ENCODE data around the gene CENPP. TPM values are rescaled to one million over a fixed set of nuclear protein-coding genes. Genes with fewer than 3 reads are reported as not detected.
"Not testable (repeated sequence)": the region's sequence is repeated elsewhere in the genome, so short reads cannot be mapped to it uniquely, and the experiment has no call there.

Gene CENPP
- polyA plus RNA-seq, 2 donors = 2.2 to 3.6 TPM

- H3K27ac ChIP-seq (ENCODE audit: low read depth in 2 of 2, low read length in 1 of 2) = no peak overlapping the region
- H3K36me3 ChIP-seq (ENCODE audit: control insufficient read depth in 2 of 2, insufficient read depth in 2 of 2, low read length in 1 of 2) = no peaks in the 10 kb centered on the region
- H3K4me1 ChIP-seq (ENCODE audit: control insufficient read depth in 2 of 2, insufficient read depth in 2 of 2, low read length in 1 of 2) = no peaks in the 10 kb centered on the region
- no peak overlapping the region for H3K4me3 ChIP-seq (ENCODE audit: low read depth in 1 of 2, low read length in 2 of 2)
- 34 to 55% methylated on average over 3 of the region's 3 CpGs for WGBS, 2 donors
- H3K27me3 ChIP-seq (ENCODE audit: control insufficient read depth in 1 of 2, insufficient read depth in 2 of 2, low read length in 2 of 2) = no peaks in the 10 kb centered on the region
- no peaks in the 10 kb centered on the region for H3K9me3 ChIP-seq (ENCODE audit: control insufficient read depth in 2 of 2, insufficient read depth in 1 of 2, low read depth in 1 of 2, low read length in 1 of 2)
Measured at GRCh38 chr9:92406477-92406876, 80.7 kb downstream of the CENPP start.

- no peaks in the 10 kb centered on the region for H3K36me3 ChIP-seq (ENCODE audit: control insufficient read depth in 2 of 2, insufficient read depth in 2 of 2, low read length in 1 of 2)
- no peak overlapping the region for H3K27ac ChIP-seq (ENCODE audit: low read depth in 2 of 2, low read length in 1 of 2)
Measured at GRCh38 chr9:92407818-92408217, 82.1 kb downstream of the CENPP start.

GRCh38 chr9:92408747-92409478 is 83.2 kb downstream of the CENPP start:
- Histone ChIP-seq H3K4me1 (ENCODE audit: control insufficient read depth in 2 of 2, insufficient read depth in 2 of 2, low read length in 1 of 2) (no peaks in the 10 kb centered on the region), H3K27me3 (ENCODE audit: control insufficient read depth in 1 of 2, insufficient read depth in 2 of 2, low read length in 2 of 2) (no peaks in the 10 kb centered on the region), H3K9me3 (ENCODE audit: control insufficient read depth in 2 of 2, insufficient read depth in 1 of 2, low read depth in 1 of 2, low read length in 1 of 2) (no peaks in the 10 kb centered on the region), H3K27ac (ENCODE audit: low read depth in 2 of 2, low read length in 1 of 2) (no peak overlapping the region), H3K4me3 (ENCODE audit: low read depth in 1 of 2, low read length in 2 of 2) (no peak overlapping the region), H3K36me3 (ENCODE audit: control insufficient read depth in 2 of 2, insufficient read depth in 2 of 2, low read length in 1 of 2) (no peaks in the 10 kb centered on the region)
- 95 to 97% methylated on average over 2 of the region's 2 CpGs for WGBS, 2 donors

More at GRCh38 chr9:92407818-92408217, 82.1 kb downstream of the CENPP start:
- 98 to 99% methylated on average over 2 of the region's 2 CpGs for WGBS, 2 donors
- Histone ChIP-seq H3K27me3 (ENCODE audit: control insufficient read depth in 1 of 2, insufficient read depth in 2 of 2, low read length in 2 of 2) (no peaks in the 10 kb centered on the region), H3K9me3 (ENCODE audit: control insufficient read depth in 2 of 2, insufficient read depth in 1 of 2, low read depth in 1 of 2, low read length in 1 of 2) (no peaks in the 10 kb centered on the region), H3K4me1 (ENCODE audit: control insufficient read depth in 2 of 2, insufficient read depth in 2 of 2, low read length in 1 of 2) (no peaks in the 10 kb centered on the region), H3K4me3 (ENCODE audit: low read depth in 1 of 2, low read length in 2 of 2) (no peak overlapping the region)

GRCh38 chr9:92411157-92411556 is 85.4 kb downstream of the CENPP start:
- H3K36me3 ChIP-seq (ENCODE audit: control insufficient read depth in 2 of 2, insufficient read depth in 2 of 2, low read length in 1 of 2); H3K9me3 ChIP-seq (ENCODE audit: control insufficient read depth in 2 of 2, insufficient read depth in 1 of 2, low read depth in 1 of 2, low read length in 1 of 2); H3K4me3 ChIP-seq (ENCODE audit: low read depth in 1 of 2, low read length in 2 of 2); H3K4me1 ChIP-seq (ENCODE audit: control insufficient read depth in 2 of 2, insufficient read depth in 2 of 2, low read length in 1 of 2); H3K27me3 ChIP-seq (ENCODE audit: control insufficient read depth in 1 of 2, insufficient read depth in 2 of 2, low read length in 2 of 2); H3K27ac ChIP-seq (ENCODE audit: low read depth in 2 of 2, low read length in 1 of 2): not testable (repeated sequence)
- WGBS, 2 donors = 79 to 80% methylated on average over 4 of the region's 4 CpGs

GRCh38 chr9:92414566-92414965 is 88.8 kb downstream of the CENPP start:
- Histone ChIP-seq H3K4me3 (ENCODE audit: low read depth in 1 of 2, low read length in 2 of 2) (no peak overlapping the region), H3K4me1 (ENCODE audit: control insufficient read depth in 2 of 2, insufficient read depth in 2 of 2, low read length in 1 of 2) (no peaks in the 10 kb centered on the region), H3K27me3 (ENCODE audit: control insufficient read depth in 1 of 2, insufficient read depth in 2 of 2, low read length in 2 of 2) (no peaks in the 10 kb centered on the region), H3K27ac (ENCODE audit: low read depth in 2 of 2, low read length in 1 of 2) (no peak overlapping the region), H3K9me3 (ENCODE audit: control insufficient read depth in 2 of 2, insufficient read depth in 1 of 2, low read depth in 1 of 2, low read length in 1 of 2) (no peaks in the 10 kb centered on the region), H3K36me3 (ENCODE audit: control insufficient read depth in 2 of 2, insufficient read depth in 2 of 2, low read length in 1 of 2) (no peaks in the 10 kb centered on the region)
- WGBS, 2 donors = 56 to 58% methylated on average over 1 of the region's 1 CpG

- H3K27me3 ChIP-seq (ENCODE audit: control insufficient read depth in 1 of 2, insufficient read depth in 2 of 2, low read length in 2 of 2) = no peaks in the 10 kb centered on the region
- WGBS, 2 donors = 81 to 84% methylated on average over 2 of the region's 2 CpGs
- H3K4me1 ChIP-seq (ENCODE audit: control insufficient read depth in 2 of 2, insufficient read depth in 2 of 2, low read length in 1 of 2) = no peaks in the 10 kb centered on the region
- no peaks in the 10 kb centered on the region for H3K9me3 ChIP-seq (ENCODE audit: control insufficient read depth in 2 of 2, insufficient read depth in 1 of 2, low read depth in 1 of 2, low read length in 1 of 2)
- H3K36me3 ChIP-seq (ENCODE audit: control insufficient read depth in 2 of 2, insufficient read depth in 2 of 2, low read length in 1 of 2) = no peaks in the 10 kb centered on the region
- H3K4me3 ChIP-seq (ENCODE audit: low read depth in 1 of 2, low read length in 2 of 2) = no peak overlapping the region
- H3K27ac ChIP-seq (ENCODE audit: low read depth in 2 of 2, low read length in 1 of 2) = no peak overlapping the region
Measured at GRCh38 chr9:92422611-92423338, 97.0 kb downstream of the CENPP start.

- H3K4me3 ChIP-seq (ENCODE audit: low read depth in 1 of 2, low read length in 2 of 2) = no peak overlapping the region
- WGBS, 2 donors = 75 to 83% methylated on average over 2 of the region's 2 CpGs
Measured at GRCh38 chr9:92423612-92424011, 97.9 kb downstream of the CENPP start.

GRCh38 chr9:92424340-92424739 is 98.6 kb downstream of the CENPP start, which contains the start of gene OMD:
TSS of gene OMD (minus strand) at chr9:92424471. CDS start at chr9:92417558, 6,913 bp downstream.
- Histone ChIP-seq H3K36me3 (ENCODE audit: control insufficient read depth in 2 of 2, insufficient read depth in 2 of 2, low read length in 1 of 2) (no peaks in the 10 kb centered on the region), H3K27me3 (ENCODE audit: control insufficient read depth in 1 of 2, insufficient read depth in 2 of 2, low read length in 2 of 2) (no peaks in the 10 kb centered on the region), H3K4me3 (ENCODE audit: low read depth in 1 of 2, low read length in 2 of 2) (no peak within 1 kb of the TSS), H3K9me3 (ENCODE audit: control insufficient read depth in 2 of 2, insufficient read depth in 1 of 2, low read depth in 1 of 2, low read length in 1 of 2) (no peaks in the 10 kb centered on the region), H3K27ac (ENCODE audit: low read depth in 2 of 2, low read length in 1 of 2) (no peak within 1 kb of the TSS), H3K4me1 (ENCODE audit: control insufficient read depth in 2 of 2, insufficient read depth in 2 of 2, low read length in 1 of 2) (no peaks in the 10 kb centered on the region)
- 40 to 52% methylated on average over 1 of the region's 1 CpG for WGBS, 2 donors

More at GRCh38 chr9:92423612-92424011, 97.9 kb downstream of the CENPP start:
- H3K9me3 ChIP-seq (ENCODE audit: control insufficient read depth in 2 of 2, insufficient read depth in 1 of 2, low read depth in 1 of 2, low read length in 1 of 2) = no peaks in the 10 kb centered on the region
- H3K36me3 ChIP-seq (ENCODE audit: control insufficient read depth in 2 of 2, insufficient read depth in 2 of 2, low read length in 1 of 2) = no peaks in the 10 kb centered on the region
- H3K4me1 ChIP-seq (ENCODE audit: control insufficient read depth in 2 of 2, insufficient read depth in 2 of 2, low read length in 1 of 2) = no peaks in the 10 kb centered on the region
- no peaks in the 10 kb centered on the region for H3K27me3 ChIP-seq (ENCODE audit: control insufficient read depth in 1 of 2, insufficient read depth in 2 of 2, low read length in 2 of 2)
- no peak overlapping the region for H3K27ac ChIP-seq (ENCODE audit: low read depth in 2 of 2, low read length in 1 of 2)

GRCh38 chr9:92425474-92425873 is 99.7 kb downstream of the CENPP start:
- no peak overlapping the region for H3K27ac ChIP-seq (ENCODE audit: low read depth in 2 of 2, low read length in 1 of 2)
- WGBS, 2 donors = 52 to 67% methylated on average over 2 of the region's 2 CpGs
- no peaks in the 10 kb centered on the region for H3K9me3 ChIP-seq (ENCODE audit: control insufficient read depth in 2 of 2, insufficient read depth in 1 of 2, low read depth in 1 of 2, low read length in 1 of 2)
- no peaks in the 10 kb centered on the region for H3K27me3 ChIP-seq (ENCODE audit: control insufficient read depth in 1 of 2, insufficient read depth in 2 of 2, low read length in 2 of 2)
- H3K4me3 ChIP-seq (ENCODE audit: low read depth in 1 of 2, low read length in 2 of 2) = no peak overlapping the region
- no peaks in the 10 kb centered on the region for H3K4me1 ChIP-seq (ENCODE audit: control insufficient read depth in 2 of 2, insufficient read depth in 2 of 2, low read length in 1 of 2)
- H3K36me3 ChIP-seq (ENCODE audit: control insufficient read depth in 2 of 2, insufficient read depth in 2 of 2, low read length in 1 of 2) = no peaks in the 10 kb centered on the region
